Stimulated activated CD8-positive, alpha-beta memory T cell treated with anti-CD3 and anti-CD28 coated beads, Interleukin-7, amount 100 ng/mL, for 1 hour (primary cell): Measurements from ENCODE around the gene EP400.

Experiments used
- DNase-seq, 2 donors: peaks; one replicate each; pipeline ENCODE4 v3.0.0-alpha.2; 2020; ENCODE audit warnings: low read depth in 2 of 2

The EP400 gene

GRCh38 chr12:132121283-132121682 lies 171.5 kb downstream of the EP400 start:
- no peak for DNase-seq

- DNase-seq, result no peak
These were observed 174.4 kb downstream of the EP400 start for GRCh38 chr12:132123970-132124765.

- no peak for DNase-seq
These were observed 175.2 kb downstream of the EP400 start for GRCh38 chr12:132124766-132125425.

- no peak for DNase-seq
These were observed 176.0 kb downstream of the EP400 start for GRCh38 chr12:132125736-132126135.

- DNase-seq, result no peak
These were observed 177.3 kb downstream of the EP400 start for GRCh38 chr12:132127041-132127440.

GRCh38 chr12:132129007-132129406 lies 179.3 kb downstream of the EP400 start:
- DNase-seq, result no peak

- DNase-seq, result no peak
These were observed 180.9 kb downstream of the EP400 start for GRCh38 chr12:132130690-132131089.
